Choroid plexus epithelial cell (primary cell): ENCODE measurements around the gene OLIG1.

ENCODE experiments used
- DNase-seq: peaks from one replicate; pipeline ENCODE4 v3.0.0-alpha.2; 2010; ENCODE audit warnings: low read depth
- H3K4me3 ChIP-seq: 2 replicates; pipeline ENCODE4 v1.5.1; 2011; ENCODE audit warnings: low read depth, mild to moderate bottlenecking, control low read depth, low read length, moderate library complexity
- TF ChIP-seq, protein P1 (sequence below): conservative IDR thresholded peaks from 2 replicates; pipeline ENCODE4 v1.5.1; 2011; ENCODE audit warnings: low read depth, mild to moderate bottlenecking, control low read depth, inconsistent platforms, low read length, moderate library complexity

The OLIG1 gene

DNA sequence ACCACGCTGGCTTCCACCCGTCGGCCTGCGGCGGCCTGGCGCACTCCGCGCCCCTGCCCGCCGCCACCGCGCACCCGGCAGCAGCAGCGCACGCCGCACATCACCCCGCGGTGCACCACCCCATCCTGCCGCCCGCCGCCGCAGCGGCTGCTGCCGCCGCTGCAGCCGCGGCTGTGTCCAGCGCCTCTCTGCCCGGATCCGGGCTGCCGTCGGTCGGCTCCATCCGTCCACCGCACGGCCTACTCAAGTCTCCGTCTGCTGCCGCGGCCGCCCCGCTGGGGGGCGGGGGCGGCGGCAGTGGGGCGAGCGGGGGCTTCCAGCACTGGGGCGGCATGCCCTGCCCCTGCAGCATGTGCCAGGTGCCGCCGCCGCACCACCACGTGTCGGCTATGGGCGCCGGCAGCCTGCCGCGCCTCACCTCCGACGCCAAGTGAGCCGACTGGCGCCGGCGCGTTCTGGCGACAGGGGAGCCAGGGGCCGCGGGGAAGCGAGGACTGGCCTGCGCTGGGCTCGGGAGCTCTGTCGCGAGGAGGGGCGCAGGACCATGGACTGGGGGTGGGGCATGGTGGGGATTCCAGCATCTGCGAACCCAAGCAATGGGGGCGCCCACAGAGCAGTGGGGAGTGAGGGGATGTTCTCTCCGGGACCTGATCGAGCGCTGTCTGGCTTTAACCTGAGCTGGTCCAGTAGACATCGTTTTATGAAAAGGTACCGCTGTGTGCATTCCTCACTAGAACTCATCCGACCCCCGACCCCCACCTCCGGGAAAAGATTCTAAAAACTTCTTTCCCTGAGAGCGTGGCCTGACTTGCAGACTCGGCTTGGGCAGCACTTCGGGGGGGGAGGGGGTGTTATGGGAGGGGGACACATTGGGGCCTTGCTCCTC, 42.3 kb upstream of the OLIG1 start:
- DNase-seq = no peak
- no peak overlapping the region for H3K4me3 ChIP-seq

DNA sequence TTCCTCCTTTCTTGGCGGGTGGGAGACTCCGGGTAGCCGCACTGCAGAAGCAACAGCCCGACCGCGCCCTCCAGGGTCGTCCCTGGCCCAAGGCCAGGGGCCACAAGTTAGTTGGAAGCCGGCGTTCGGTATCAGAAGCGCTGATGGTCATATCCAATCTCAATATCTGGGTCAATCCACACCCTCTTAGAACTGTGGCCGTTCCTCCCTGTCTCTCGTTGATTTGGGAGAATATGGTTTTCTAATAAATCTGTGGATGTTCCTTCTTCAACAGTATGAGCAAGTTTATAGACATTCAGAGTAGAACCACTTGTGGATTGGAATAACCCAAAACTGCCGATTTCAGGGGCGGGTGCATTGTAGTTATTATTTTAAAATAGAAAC, 41.7 kb upstream of the OLIG1 start:
- no peak for DNase-seq
- TF ChIP-seq, protein P1, sequence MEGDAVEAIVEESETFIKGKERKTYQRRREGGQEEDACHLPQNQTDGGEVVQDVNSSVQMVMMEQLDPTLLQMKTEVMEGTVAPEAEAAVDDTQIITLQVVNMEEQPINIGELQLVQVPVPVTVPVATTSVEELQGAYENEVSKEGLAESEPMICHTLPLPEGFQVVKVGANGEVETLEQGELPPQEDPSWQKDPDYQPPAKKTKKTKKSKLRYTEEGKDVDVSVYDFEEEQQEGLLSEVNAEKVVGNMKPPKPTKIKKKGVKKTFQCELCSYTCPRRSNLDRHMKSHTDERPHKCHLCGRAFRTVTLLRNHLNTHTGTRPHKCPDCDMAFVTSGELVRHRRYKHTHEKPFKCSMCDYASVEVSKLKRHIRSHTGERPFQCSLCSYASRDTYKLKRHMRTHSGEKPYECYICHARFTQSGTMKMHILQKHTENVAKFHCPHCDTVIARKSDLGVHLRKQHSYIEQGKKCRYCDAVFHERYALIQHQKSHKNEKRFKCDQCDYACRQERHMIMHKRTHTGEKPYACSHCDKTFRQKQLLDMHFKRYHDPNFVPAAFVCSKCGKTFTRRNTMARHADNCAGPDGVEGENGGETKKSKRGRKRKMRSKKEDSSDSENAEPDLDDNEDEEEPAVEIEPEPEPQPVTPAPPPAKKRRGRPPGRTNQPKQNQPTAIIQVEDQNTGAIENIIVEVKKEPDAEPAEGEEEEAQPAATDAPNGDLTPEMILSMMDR = no peak
- no peak overlapping the region for H3K4me3 ChIP-seq

More for the DNA sequence above, 42.3 kb upstream of the OLIG1 start:
- TF ChIP-seq, protein P1 = no peak

DNA sequence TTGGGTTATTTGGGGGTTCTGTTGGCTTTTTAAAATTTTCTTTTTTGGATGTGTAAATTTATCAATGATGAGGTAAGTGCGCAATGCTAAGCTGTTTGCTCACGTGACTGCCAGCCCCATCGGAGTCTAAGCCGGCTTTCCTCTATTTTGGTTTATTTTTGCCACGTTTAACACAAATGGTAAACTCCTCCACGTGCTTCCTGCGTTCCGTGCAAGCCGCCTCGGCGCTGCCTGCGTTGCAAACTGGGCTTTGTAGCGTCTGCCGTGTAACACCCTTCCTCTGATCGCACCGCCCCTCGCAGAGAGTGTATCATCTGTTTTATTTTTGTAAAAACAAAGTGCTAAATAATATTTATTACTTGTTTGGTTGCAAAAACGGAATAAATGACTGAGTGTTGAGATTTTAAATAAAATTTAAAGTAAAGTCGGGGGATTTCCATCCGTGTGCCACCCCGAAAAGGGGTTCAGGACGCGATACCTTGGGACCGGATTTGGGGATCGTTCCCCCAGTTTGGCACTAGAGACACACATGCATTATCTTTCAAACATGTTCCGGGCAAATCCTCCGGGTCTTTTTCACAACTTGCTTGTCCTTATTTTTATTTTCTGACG, 41.1 kb upstream of the OLIG1 start:
- TF ChIP-seq, protein P1 = no peak
- no peak overlapping the region for H3K4me3 ChIP-seq
- DNase-seq = no peak

DNA sequence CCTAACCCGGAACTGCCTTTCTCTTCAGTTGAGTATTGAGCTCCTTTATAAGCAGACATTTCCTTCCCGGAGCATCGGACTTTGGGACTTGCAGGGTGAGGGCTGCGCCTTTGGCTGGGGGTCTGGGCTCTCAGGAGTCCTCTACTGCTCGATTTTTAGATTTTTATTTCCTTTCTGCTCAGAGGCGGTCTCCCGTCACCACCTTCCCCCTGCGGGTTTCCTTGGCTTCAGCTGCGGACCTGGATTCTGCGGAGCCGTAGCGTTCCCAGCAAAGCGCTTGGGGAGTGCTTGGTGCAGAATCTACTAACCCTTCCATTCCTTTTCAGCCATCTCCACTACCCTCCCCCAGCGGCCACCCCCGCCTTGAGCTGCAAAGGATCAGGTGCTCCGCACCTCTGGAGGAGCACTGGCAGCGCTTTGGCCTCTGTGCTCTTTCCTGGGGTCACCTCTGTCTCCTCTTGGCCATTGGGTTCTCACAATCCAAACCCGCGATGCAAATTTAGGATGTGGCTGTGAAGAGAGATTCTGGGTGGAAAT, 40.5 kb upstream of the OLIG1 start:
- DNase-seq = no peak
- no peak overlapping the region for H3K4me3 ChIP-seq
- TF ChIP-seq, protein P1 = no peak

DNA sequence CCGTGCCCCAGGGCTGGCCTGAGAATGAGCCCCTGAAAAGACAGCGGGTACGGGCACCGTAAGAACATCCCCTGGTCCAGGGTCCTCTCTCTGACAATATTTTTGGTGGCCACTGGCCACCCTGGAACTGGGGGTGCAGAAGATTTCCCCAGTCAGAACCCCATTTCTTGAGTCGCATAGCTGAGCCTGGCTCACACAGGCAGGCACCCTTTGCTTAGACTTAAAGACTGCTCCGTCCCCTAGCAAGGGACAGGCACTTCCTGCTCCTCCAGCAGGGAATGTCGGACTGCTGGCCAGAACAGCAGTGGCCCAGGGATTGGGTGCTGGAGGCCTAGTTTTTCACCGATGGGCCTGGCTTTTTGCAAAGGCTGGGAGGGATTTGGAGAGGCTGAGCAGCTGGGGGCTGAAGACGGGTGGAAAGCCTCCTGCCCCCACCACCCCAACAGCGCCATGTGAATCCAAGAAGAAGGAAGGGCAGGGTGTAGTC, 39.9 kb upstream of the OLIG1 start:
- DNase-seq = no peak
- TF ChIP-seq, protein P1 = no peak
- no peak overlapping the region for H3K4me3 ChIP-seq

DNA sequence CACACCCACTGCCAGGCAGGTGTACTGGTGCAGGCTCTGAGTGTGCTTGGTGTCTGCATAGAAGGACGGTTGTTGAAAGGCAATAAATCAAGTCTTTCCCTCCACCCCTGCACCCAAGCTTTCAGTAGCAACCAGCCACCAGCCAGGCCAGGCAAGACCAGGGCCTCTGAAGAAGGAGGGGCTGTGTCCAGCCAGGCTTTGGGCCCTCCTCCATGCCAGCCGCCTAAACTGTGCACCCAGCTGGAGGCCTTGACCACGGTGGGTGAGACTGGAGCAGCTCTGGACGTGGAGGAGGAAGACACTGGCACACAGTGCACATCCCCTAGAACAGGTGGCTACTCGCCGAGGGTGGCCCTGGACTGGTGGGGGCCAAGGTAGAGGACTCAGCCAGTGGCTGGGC, 39.3 kb upstream of the OLIG1 start:
- H3K4me3 ChIP-seq = no peak overlapping the region
- TF ChIP-seq, protein P1 = no peak
- no peak for DNase-seq
